ENCODE measurements around the gene MAGT1.
A peak's percentile ranks its signal among the peaks of the same experiment; 100 is the strongest.
"Not testable (repeated sequence)": the region's sequence is repeated elsewhere in the genome, so short reads cannot be mapped to it uniquely, and the experiment has no call there.

MAGT1 gene

GRCh38 chrX:77894921-77895886 lies at the start of gene MAGT1:
MAGT1 (minus strand) TSS chrX:77895435; CDS start chrX:77895410, 25 bp downstream.
- DNase-seq (ENCODE audit: low read depth): peak; percentile 80

- DNase-seq (ENCODE audit: low read depth): not testable (repeated sequence)
These were observed 49.8 kb upstream of the MAGT1 start for GRCh38 chrX:77945031-77945430.

DNA sequence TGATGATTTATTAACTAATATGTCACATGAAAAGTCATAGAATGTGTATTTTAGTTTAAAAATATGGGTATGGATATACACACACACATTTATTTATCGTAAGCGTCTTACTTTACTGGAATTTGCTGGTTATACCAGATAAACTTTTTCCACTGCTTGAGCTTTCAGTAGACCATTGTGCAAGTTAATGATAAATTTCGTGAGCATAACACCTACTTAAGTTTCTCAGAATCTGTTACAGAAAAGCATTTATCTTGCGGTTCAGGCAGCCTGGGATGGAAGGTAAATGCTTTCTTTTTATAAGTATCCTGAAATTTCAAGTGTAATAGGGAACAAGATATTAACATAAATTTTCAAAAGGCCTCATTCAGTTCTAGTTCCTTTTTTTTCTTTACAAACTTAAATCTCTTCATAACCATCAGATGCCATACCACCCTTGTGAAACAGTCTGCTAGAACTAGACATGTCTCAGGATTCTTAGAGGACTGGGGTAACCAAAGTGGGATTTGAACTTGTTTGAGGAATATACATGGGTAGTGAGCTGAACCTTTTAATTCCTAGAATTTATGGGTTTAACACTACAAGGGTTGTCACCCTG lies 42.9 kb upstream of the MAGT1 start:
- DNase-seq (ENCODE audit: low read depth): no peak

- DNase-seq (ENCODE audit: low read depth): no peak
These were observed 42.1 kb upstream of the MAGT1 start for GRCh38 chrX:77937291-77937690.

- no peak for DNase-seq (ENCODE audit: low read depth)
These were observed 41.1 kb upstream of the MAGT1 start for GRCh38 chrX:77936299-77936698.

- DNase-seq (ENCODE audit: low read depth): no peak
These were observed 40.7 kb upstream of the MAGT1 start for GRCh38 chrX:77935886-77936285.

DNA sequence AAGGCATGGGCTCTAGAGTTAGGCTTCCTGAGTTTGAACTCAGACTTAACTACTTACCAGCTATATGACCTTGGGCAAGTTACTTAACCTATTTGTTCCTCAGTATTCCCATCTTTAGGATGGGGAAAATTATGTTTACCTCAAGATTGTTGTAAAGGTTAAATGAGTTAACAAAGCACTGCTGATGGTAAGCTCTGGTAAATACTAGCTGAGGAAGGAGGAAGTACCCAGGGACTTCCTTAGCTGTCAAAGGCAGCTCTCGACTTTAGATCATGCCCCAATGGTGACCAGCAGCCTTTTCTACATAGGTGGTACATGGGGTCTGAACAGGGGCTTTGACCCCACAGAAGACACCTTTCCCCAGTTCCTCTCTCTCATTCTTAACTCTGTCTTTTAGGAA lies 35.3 kb upstream of the MAGT1 start:
- DNase-seq (ENCODE audit: low read depth): no peak

DNA sequence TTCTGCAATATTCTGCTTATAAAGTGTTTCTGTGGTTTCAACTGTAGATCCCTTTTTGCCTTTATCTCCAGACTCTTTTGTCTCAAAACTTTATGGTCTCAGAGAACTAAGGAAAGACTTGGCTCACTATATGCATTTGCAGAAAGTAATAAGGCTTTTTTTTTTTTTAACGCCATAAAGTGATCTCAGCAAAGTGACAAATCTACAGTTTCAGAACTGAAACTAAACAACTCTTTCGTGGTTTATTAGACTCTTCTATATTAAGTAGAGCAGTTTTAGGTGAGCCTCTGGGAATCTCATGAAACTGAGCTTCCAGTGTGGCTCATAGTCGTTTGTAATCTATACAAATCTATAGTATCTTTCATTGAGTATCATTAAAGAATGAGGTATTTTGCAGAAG lies 30.5 kb upstream of the MAGT1 start:
- no peak for DNase-seq (ENCODE audit: low read depth)

DNA sequence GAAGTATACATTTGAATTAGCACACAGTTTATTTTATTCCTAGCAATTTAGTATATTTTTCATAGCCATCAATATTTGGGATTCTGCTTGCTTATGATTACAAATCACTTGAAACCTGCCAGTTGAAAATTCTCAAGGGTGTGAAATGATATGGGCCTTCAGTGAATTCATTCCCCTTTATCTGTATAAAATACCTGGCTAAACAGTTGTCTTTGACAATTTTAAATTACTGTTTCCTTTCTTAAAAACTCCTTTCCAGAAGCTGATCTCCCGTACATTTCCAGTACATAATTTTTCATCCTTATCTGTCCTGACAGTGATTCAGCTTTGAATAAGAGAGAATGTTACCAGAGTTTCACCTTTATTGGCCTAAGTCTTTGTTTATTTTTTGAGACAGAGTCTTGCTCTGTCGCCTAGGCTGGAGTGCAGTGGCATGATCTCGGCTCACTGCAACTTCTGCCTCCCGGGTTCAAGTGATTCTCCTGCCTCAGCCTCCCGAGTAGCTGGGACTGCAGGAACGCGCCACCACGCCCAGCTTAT lies 29.2 kb upstream of the MAGT1 start:
- no peak for DNase-seq (ENCODE audit: low read depth)

DNA sequence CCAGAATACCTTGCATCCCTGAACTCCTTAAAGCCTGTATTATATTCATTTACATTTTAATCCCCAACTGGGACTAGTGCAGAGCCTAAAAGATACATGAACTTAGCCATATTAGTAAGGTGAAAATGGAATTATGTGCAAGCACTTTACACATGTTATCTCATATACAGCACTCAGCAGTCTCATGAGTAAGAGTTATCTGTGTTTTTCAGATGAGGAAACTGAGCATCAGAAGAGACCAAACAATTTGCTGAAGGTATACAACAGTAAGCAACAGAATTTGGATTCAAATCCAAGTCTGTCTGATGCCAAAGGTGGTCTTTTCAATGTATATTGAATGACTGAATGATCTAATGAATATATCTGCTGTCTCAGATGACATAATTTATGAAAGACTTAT lies 27.6 kb upstream of the MAGT1 start:
- no peak for DNase-seq (ENCODE audit: low read depth)

- DNase-seq (ENCODE audit: low read depth): not testable (repeated sequence)
These were observed 24.1 kb upstream of the MAGT1 start for GRCh38 chrX:77919370-77919769.

DNA sequence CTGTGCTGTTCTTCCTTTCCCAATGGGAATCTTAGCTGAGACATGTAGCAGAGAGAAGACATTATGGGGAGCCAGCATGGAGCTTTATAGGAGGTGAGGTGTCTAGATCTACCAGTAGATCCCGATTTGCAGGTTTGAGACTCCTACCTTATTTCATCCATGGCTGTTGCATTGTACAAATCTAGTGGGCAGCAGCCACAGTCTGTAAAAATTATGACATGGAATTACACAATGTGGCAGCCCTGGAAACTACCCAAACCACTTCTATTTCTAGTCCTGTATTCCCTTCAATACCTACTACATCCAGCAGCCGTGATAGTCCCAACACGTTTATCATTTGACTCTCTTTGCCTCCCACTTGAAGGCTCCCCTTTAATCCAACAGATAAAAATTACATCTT lies 23.3 kb upstream of the MAGT1 start:
- no peak for DNase-seq (ENCODE audit: low read depth)

DNA sequence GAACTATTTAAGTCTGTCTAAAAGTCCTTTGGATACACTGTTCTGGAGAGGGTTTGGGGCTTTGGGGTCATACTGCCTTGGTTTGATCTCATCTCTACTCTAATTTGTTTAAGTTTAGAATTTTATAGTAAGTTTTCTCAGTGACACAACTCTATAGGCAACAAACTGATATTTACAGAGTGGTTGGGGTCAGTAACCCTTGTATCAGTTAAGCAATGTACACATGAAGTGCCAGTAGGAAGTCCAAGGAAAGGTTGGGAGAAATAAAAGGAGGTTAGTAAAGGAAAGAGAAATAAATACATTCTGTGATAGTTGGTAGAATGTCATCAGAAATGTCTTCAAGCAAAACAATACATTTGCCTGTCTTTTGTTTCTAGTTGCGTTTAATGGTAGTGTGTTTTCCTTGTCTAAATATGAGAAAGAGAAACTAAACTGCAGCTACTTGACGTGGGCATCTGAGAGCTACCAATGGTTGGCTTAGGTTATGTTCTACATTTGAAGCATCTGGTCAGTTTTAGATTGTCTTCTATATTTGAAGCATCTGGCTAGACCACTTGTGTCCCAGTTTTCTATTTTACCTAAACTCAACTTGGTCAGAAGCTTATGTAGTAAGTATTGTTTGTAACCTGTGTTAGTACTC lies 22.2 kb upstream of the MAGT1 start:
- no peak for DNase-seq (ENCODE audit: low read depth)

DNA sequence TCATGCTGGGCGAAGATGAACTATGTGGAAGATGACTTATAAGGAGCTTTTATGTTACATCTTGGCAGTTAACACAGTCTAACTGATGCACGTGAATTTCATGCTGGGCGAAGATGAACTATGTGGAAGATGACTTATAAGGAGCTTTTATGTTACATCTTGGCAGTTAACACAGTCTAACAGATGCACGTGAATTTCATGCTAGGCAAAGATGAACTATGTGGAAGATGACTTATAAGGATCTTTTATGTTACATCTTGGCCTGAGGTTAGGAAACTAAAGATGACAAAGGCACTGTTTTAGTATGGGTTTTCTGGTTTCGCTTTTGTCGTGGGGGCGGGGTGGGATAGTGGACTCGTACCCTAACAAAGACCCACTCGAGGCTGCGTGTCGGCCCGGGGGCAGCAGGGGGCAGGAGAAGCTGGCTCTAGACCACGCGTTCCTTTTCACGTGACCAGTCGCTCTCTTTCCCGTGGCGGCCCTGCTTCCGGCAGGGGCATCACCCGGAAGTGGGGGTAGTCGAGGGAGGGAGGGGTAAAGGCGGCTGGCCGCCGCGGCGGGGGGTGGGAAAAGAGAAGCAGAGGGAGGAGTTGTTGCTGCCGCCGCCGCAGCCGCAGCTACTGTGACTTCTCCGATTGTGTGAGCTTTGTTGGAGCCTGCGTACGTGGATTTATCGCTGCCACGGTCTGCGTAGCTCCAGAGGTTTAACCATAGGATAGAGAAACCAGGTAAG lies 15.0 kb upstream of the MAGT1 start, which contains the start of gene ATP7A:
Gene ATP7A (plus strand): TSS at position 586 of the 733 bp plus-strand sequence. CDS start 60,949 bp downstream, outside the sequence.
- DNase-seq (ENCODE audit: low read depth): peak; percentile 84

- no peak for DNase-seq (ENCODE audit: low read depth)
These were observed 6.3 kb upstream of the MAGT1 start for GRCh38 chrX:77901506-77901905.

DNA sequence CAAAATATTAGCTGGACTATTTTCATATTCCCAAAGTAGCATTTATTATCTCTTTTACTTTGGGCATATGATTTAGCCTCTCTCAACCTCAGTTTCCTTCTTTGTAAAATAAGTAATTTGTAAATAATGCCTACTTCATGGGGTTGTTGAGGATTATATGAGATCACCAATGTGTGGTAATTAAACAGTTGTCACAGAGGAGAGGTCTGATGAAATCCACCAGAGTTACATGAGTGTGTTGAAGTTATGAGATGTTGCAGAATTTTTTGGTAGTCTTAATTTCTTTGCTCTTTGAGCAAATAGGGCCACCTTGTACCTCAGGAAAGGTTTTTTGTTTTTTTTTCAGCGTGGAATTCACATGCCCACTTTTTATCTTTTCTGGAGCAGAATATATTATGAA lies 5.5 kb upstream of the MAGT1 start:
- DNase-seq (ENCODE audit: low read depth): no peak

DNA sequence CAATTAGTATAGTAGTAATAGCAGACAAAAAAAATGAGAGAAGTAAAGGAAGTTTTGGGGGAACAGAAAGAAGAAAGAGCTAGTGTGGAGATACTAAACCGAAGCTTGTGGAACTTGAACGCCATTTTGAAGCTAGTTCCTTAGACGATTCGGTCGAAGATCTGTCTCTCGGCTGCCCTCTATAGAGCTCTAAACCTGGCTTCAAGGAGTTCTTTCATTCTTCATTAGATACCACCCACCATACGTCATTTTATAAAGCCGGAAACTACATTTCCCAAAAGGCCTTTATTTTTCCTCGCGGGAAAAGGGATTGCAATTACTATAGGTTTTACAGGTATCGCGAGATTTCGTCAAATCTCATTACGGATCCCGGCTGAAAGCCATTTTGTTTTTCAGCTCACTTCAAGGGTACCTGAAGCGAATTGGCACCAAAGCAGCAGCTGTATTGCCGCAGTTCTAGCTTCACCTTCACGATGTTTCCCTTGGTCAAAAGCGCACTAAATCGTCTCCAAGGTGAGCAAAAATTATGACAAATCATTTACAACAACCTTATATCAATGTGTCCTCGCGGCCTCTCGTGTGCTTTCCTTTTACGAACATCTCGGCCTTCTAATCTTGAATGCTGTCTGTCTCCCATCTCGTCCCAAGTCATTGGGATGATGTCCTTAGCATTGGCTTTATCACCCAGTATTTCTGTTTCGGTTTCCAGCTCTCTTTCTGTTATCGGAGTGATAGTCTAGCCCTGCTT lies 4.0 kb upstream of the MAGT1 start, which contains the start of gene COX7B:
Gene COX7B (plus strand): TSS at position 388 of the 748 bp plus-strand sequence. CDS start 86 bp downstream, at position 474.
- peak; percentile 58 for DNase-seq (ENCODE audit: low read depth)

DNA sequence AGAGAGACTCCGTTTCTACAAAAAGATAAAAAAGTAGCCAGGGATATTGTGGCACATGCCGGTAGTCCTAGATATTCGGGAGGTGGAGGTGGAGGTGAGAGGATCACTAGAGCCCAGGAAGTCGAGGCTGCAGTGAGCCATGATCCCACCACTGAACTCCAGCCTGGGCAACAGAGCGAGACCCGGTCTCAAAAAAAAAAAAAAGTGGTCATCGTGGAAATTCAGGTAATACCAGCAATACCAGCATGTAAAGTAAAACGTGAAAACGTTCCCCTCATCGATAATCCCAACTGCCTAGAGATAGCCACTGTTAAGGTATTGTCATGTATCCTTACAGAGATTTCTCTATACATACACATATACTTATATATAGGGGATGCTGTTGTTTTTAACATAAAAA lies 1.5 kb downstream of the MAGT1 start:
- DNase-seq (ENCODE audit: low read depth): no peak

DNA sequence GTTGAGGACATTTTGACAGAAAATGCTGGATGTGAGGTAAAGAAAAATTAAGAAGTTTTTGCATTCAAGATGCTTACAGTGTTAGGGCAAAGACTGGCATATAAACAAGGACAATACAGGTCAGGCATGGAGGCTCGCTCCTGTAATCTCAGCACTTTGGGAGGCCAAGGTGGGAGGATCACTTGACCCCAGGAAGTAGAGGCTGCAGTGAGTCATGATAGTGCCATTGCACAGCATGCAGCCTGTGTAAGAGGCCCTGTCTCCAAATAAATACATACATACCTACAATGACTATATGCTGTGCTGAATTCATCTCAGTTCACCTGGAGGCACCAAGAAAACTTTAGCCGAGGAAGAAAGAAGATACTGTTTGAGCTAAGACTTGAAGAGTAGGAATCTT lies 2.3 kb downstream of the MAGT1 start:
- no peak for DNase-seq (ENCODE audit: low read depth)

DNA sequence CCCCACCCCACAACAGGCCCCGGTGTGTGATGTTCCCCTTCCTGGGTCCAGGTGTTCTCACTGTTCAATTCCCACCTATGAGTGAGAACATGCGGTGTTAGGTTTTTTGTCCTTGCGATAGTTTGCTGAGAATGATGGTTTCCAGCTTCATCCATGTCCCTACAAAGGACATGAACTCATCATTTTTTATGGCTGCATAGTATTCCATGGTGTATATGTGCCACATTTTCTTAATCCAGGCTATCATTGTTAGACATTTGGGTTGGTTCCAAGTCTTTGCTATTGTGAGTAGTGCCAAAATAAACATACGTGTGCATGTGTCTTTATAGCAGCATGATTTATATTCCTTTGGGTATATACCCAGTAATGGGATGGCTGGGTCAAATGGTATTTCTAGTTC lies 13.8 kb downstream of the MAGT1 start:
- not testable (repeated sequence) for DNase-seq (ENCODE audit: low read depth)

- DNase-seq (ENCODE audit: low read depth): no peak
These were observed 19.9 kb downstream of the MAGT1 start for GRCh38 chrX:77875372-77875771.
